B cell (primary cell): ENCODE measurements around the gene MSH6. TPM values are rescaled to one million over a fixed set of nuclear protein-coding genes. Genes with fewer than 3 reads are reported as not detected.

Experiments used
- ATAC-seq: fragments of 200-7000 bp; cut with Tn5 transposase; one replicate; pipeline ENCODE4 v1.10.0; 2021; ENCODE audit warnings: low read depth, mild to moderate bottlenecking, moderate number of reproducible peaks, moderate library complexity
- CTCF ChIA-PET: fragments of 350-600 bp; sonication (Branson Sonifier 250); formaldehyde crosslinking; loops from one replicate; lab custom pipeline; 2021; ENCODE audit warnings: antibody characterized with exemption, inconsistent platforms; lab: Charles Lee
- POLR2A ChIA-PET: fragments of 350-600 bp; sonication (Branson Sonifier 250); formaldehyde crosslinking; loops from one replicate; lab custom pipeline; 2021; ENCODE audit warnings: antibody characterized with exemption; lab: Charles Lee
- DNase-seq: peaks from one replicate; pipeline ENCODE4 v3.0.0; 2013
- H2AFZ ChIP-seq: 2 replicates; pipeline ENCODE4 v1.6.1; 2012; ENCODE audit warnings: mild to moderate bottlenecking, low read depth, low read length; ENCODE audit not compliant: insufficient read depth, poor library complexity, severe bottlenecking
- H3K27ac ChIP-seq, 2 donors: 1 replicate in 1 of 2; 2 replicates in 1 of 2; pipeline ENCODE4 v1.5.1; 2012 to 2013; ENCODE audit warnings: low read length in 2 of 2, mild to moderate bottlenecking in 2 of 2, moderate library complexity in 1 of 2
- H3K27me3 ChIP-seq, 4 experiments: fragments of 200-600 bp in 1 of 4; sonication (generic) in 1 of 4; replicated peaks in 1 of 4; 1 replicate in 2 of 4; 2 replicates in 2 of 4; pipeline versions ENCODE4 v1.6.1 to v1.7.0; 2013 to 2016; ENCODE audit warnings: low read length in 3 of 4, mild to moderate bottlenecking in 2 of 4, mixed read lengths in 1 of 4, moderate library complexity in 1 of 4; ENCODE audit not compliant: insufficient read depth in 4 of 4, control insufficient read depth in 3 of 4; ENCODE audit errors: control extremely low read depth in 1 of 4
- H3K36me3 ChIP-seq, 2 experiments: replicated peaks in 1 of 2; 1 replicate in 1 of 2; 2 replicates in 1 of 2; pipeline versions ENCODE4 v1.6.1 to v1.7.1; 2013; ENCODE audit warnings: low read length in 1 of 2; ENCODE audit not compliant: insufficient read depth in 2 of 2, control insufficient read depth in 1 of 2; ENCODE audit errors: control extremely low read depth in 1 of 2, extremely low read depth in 1 of 2
- H3K4me1 ChIP-seq, 2 donors: fragments of 200-600 bp in 1 of 2; sonication (generic) in 1 of 2; 1 replicate in 1 of 2; 2 replicates in 1 of 2; pipeline versions ENCODE4 v1.5.1 to v1.6.1; 2013 to 2017; ENCODE audit warnings: low read length in 2 of 2; ENCODE audit not compliant: control insufficient read depth in 2 of 2, insufficient read depth in 2 of 2
- H3K4me2 ChIP-seq: replicated peaks from 2 replicates; pipeline ENCODE3; 2012; ENCODE audit warnings: mild to moderate bottlenecking, low read depth, low read length; ENCODE audit not compliant: poor library complexity, severe bottlenecking
- H3K4me3 ChIP-seq, 5 experiments: fragments of 200-600 bp in 1 of 5; sonication (generic) in 1 of 5; 1 replicate in 3 of 5; 2 replicates in 2 of 5; pipeline versions ENCODE4 v1.5.1 to v1.7.0; 2011 to 2016; ENCODE audit warnings: low read length in 4 of 5, mild to moderate bottlenecking in 4 of 5, low read depth in 2 of 5, control low read depth in 1 of 5, moderate library complexity in 1 of 5; ENCODE audit not compliant: insufficient read depth in 1 of 5; ENCODE audit errors: control extremely low read depth in 1 of 5, extremely low read depth in 1 of 5
- H3K79me2 ChIP-seq: fragments of 200-600 bp; sonication (generic); one replicate; pipeline ENCODE4 v1.6.0; 2016; ENCODE audit warnings: low read length; ENCODE audit not compliant: control insufficient read depth, insufficient read depth
- H3K9ac ChIP-seq: fragments of 200-600 bp; sonication (generic); 2 replicates; pipeline ENCODE4 v1.6.1; 2017; ENCODE audit warnings: mild to moderate bottlenecking, low read length, moderate library complexity
- H3K9me3 ChIP-seq, 3 donors: one replicate each; pipeline versions ENCODE4 v1.6.1 to v1.7.1; 2013; ENCODE audit warnings: low read length in 2 of 3; ENCODE audit not compliant: control insufficient read depth in 2 of 3, insufficient read depth in 1 of 3; ENCODE audit errors: control extremely low read depth in 1 of 3
- H4K20me1 ChIP-seq: 2 replicates; pipeline ENCODE4 v1.6.0; 2012; ENCODE audit warnings: mild to moderate bottlenecking, low read length; ENCODE audit not compliant: insufficient read depth, control insufficient read depth, poor library complexity, severe bottlenecking
- H3K27ac Mint-ChIP-seq: one replicate; pipeline ENCODE4 v1.8.0; 2021; ENCODE audit warnings: mixed read lengths
- H3K27me3 Mint-ChIP-seq: one replicate; pipeline ENCODE4 v1.8.0; 2021; ENCODE audit warnings: mixed read lengths
- H3K4me1 Mint-ChIP-seq: one replicate; pipeline ENCODE4 v1.8.0; 2021; ENCODE audit warnings: mixed read lengths
- H3K4me3 Mint-ChIP-seq: one replicate; pipeline ENCODE4 v1.8.0; 2021; ENCODE audit warnings: mixed read lengths
- H3K9me3 Mint-ChIP-seq: one replicate; pipeline ENCODE4 v1.8.0; 2022; ENCODE audit warnings: mixed read lengths; ENCODE audit not compliant: insufficient read depth
- CTCF ChIP-seq: fragments of 200-600 bp; IDR thresholded peaks from one replicate; pipeline ENCODE4 v1.8.0; 2022; ENCODE audit warnings: antibody characterized with exemption, mild to moderate bottlenecking
- EZH2 ChIP-seq: IDR thresholded peaks from 2 replicates; pipeline ENCODE4 v1.6.1; 2012; ENCODE audit warnings: borderline replicate concordance, low read depth, mild to moderate bottlenecking, moderate library complexity, low read length; ENCODE audit not compliant: insufficient read depth, poor library complexity, severe bottlenecking
- WGBS: methylation state at CpG from one replicate; pipeline ENCODE4 v1.1.5; 2013; ENCODE audit warnings: missing lambda C conversion rate; ENCODE audit not compliant: insufficient coverage; 5-methylcytosine and 5-hydroxymethylcytosine counted together
- intact Hi-C: fragments of 100-400 bp; cut with micrococcal nuclease; formaldehyde crosslinking; loops from one replicate; pipeline ENCODE4 v1.10.0; 2022
- polyA plus RNA-seq: library from polyadenylated mRNA; depleted of rRNA; stranded (reverse); fragments of >200 nt; gene quantifications from 2 replicates; pipeline ENCODE4 v1.2.3, GENCODE V29; 2012
- total RNA-seq, 2 donors: library from RNA; stranded (reverse); fragments of 120-200 nt in 1 of 2; gene quantifications; 1 replicate in 1 of 2; 2 replicates in 1 of 2; pipeline versions ENCODE4 v1.2.3 to v1.2.4, GENCODE V29; 2013 to 2022

Gene MSH6
- total and polyA plus RNA-seq, 2 donors (not counting 1 experiment from before 2014, with no cell fraction given): 6.8 to 43.9 TPM

- Histone ChIP-seq H3K9ac (no peak overlapping the region), H3K4me3 (no peak overlapping the region), H2AFZ (no peak overlapping the region), H3K27ac (no peak overlapping the region), H3K9me3 (no peaks in the 10 kb centered on the region), H3K4me2 (no peak overlapping the region), H3K4me1 (peaks cover 7 to 8% of the 10 kb centered on the region in 2 donors), H4K20me1 (no peaks in the 10 kb centered on the region), H3K79me2 (no peaks in the 10 kb centered on the region), H3K27me3 (no peaks in the 10 kb centered on the region), H3K36me3 (no peaks in the 10 kb centered on the region)
- Mint-ChIP-seq H3K9me3 (no peaks in the 10 kb centered on the region), H3K4me1 (peaks cover 9% of the 10 kb centered on the region), H3K27ac (no peak overlapping the region), H3K27me3 (no peaks in the 10 kb centered on the region), H3K4me3 (no peak overlapping the region)
- ChIA-PET POLR2A (interaction anchor here (0.7 kb wide), 1 partner anchor 11 kb away, joined by 3 read pairs; no protein-coding TSS in a partner anchor), CTCF (interaction anchor here (0.7 to 1.0 kb wide), 2 partner anchors 27 to 304 kb away, joined by 3 to 4 read pairs; no protein-coding TSS in a partner anchor)
- 75% methylated on average over 2 of the region's 3 CpGs for WGBS
- no peak for ATAC-seq
- DNase-seq: no peak
- intact Hi-C loops: no loop called here
- TF ChIP-seq CTCF (no peak), EZH2 (no peak)
Observed at GRCh38 chr2:47741101-47741500, 41.8 kb upstream of the MSH6 start.

DNA sequence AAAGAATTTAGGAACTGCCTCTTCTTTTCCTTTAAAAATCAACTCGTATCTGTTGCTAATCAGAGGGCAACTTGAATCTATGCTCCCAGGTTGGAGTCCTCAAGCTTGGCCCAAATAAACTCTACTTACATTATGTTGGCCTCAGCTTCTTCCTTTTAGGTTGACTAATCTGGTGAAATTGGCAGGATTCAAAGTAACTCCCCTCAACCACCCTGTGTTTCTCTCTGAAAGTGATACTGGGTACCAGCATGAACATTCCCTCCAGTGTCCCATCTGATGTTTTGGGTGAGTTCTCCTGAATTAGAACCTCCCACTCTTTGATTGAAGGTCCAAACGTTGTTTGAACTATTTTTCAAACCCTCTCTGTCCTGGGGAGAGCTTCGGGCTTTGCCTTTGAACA is 41.3 kb upstream of the MSH6 start:
- H3K27me3 ChIP-seq: no peaks in the 10 kb centered on the region
- no peaks in the 10 kb centered on the region for H3K79me2 ChIP-seq
- H3K27me3 Mint-ChIP-seq: no peaks in the 10 kb centered on the region
- ATAC-seq (no peak), DNase-seq (no peak)
- H4K20me1 ChIP-seq: no peaks in the 10 kb centered on the region
- no peak overlapping the region for H3K27ac ChIP-seq
- peaks cover 9% of the 10 kb centered on the region for H3K4me1 Mint-ChIP-seq
- H3K9me3 ChIP-seq: peaks cover 0 to 1% (median 0%) of the 10 kb centered on the region in 3 donors
- no peaks in the 10 kb centered on the region for H3K9me3 Mint-ChIP-seq
- H3K4me3 Mint-ChIP-seq: no peak overlapping the region
- ChIA-PET CTCF (interaction anchor here (0.7 to 1.0 kb wide), 2 partner anchors 26 to 304 kb away, joined by 3 to 4 read pairs; no protein-coding TSS in a partner anchor), POLR2A (no interaction called here)
- H3K27ac Mint-ChIP-seq: no peak overlapping the region
- H3K9ac ChIP-seq: no peak overlapping the region
- 34% methylated on average over 2 of the region's 3 CpGs for WGBS
- no peaks in the 10 kb centered on the region for H3K36me3 ChIP-seq
- TF ChIP-seq EZH2: no peak
- H3K4me2 ChIP-seq: no peak overlapping the region
- peaks cover 2% of the 10 kb centered on the region in 2 donors for H3K4me1 ChIP-seq
- H2AFZ ChIP-seq: no peak overlapping the region
- intact Hi-C loops: no loop called here
- no peak overlapping the region for H3K4me3 ChIP-seq
